IPS-NIHi7 (cell line): ENCODE measurements around the gene KLF11.

Experiments
- DNase-seq: peaks from one replicate; pipeline ENCODE4 v3.0.0; 2012; ENCODE audit warnings: mixed read lengths; ENCODE audit errors: extremely low spot score

The KLF11 gene

GRCh38 chr2:10043256-10043905 is at the start of gene KLF11:
TSS of gene KLF11 (plus strand) at chr2:10043550. CDS start at chr2:10043717, 167 bp downstream.
- DNase-seq = peak; percentile 86

GRCh38 chr2:9994462-9994861 is 48.9 kb upstream of the KLF11 start:
- no peak for DNase-seq

DNA sequence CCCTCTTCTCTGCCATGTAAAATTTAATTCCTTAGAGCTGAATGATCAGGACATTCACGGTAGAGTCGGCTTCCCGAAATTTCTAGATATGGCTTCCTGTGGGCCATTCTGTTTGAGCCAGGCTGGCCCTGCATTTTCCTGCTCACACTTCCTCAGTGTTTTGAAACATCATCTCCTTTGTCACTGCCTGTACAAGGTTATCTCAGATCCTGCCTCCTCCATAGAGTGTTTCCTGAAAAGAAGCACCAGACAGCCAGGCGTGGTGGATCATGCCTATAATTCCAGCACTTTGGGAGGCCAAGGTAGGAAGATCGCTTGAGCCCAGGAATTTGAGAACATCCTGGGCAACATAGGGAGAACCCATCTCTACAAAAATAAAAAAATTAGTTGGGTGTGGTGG is 48.3 kb upstream of the KLF11 start:
- DNase-seq = no peak

DNA sequence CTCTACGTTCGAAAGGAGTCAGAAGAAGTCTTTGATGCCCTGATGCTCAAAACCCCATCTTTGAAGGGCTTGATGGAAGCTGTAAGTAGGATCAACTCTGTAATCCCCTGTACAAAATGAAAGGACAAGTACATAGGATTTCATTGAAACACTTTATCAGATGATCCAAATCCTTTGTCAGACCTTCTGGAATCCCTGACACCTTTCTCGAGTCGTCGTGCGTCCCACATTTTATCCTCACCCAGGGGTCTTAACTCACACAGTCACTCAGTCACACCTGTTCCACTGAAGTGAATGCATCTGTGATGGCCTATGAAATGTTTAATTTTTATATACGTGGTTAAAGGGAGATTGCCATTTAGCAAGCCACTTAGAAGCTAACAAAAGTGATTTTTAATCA is 47.0 kb upstream of the KLF11 start:
- DNase-seq = no peak

- DNase-seq = no peak
Observed at GRCh38 chr2:9997936-9998335, 45.4 kb upstream of the KLF11 start.

- no peak for DNase-seq
Observed at GRCh38 chr2:9998916-9999654, 44.3 kb upstream of the KLF11 start.

GRCh38 chr2:9999693-10000092 is 43.7 kb upstream of the KLF11 start:
- no peak for DNase-seq

DNA sequence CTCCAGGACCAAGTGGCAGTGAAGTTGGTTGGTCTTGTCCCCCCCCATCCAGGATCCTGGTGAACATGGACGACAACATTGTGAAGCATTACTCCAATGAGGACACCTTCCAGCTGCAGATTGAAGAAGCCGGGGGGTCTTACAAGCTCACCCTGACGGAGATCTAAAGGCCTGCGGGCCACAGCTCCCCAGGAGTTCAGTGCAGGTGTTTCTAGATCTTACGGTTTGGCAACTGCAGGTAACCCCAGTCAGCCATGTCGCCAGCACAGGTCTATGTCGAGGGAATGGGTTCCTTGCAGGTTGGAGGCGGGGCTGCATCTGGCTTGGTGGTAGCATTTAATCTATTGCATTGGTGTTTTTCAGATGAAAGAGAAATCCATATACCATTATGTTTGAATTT is 42.8 kb upstream of the KLF11 start:
- DNase-seq = no peak

DNA sequence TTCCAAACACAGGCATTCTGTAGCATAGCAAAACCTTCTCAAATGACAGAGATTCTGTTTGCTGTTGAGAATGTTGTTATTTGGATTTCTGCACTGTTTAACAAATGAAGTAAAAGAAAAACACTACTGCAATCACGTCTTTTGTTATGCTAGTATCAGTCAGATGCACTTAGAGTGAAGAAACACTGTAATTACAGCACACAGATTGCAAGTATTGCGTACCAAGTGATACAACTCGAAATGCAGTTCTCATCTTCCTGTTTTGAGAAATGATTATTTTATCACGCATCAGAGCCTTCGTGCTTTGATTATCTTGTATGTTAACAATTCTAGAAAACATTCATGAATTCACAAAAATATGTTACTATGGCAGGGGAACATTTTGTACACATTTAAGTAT is 41.8 kb upstream of the KLF11 start:
- DNase-seq = no peak

GRCh38 chr2:10002109-10002508 is 41.2 kb upstream of the KLF11 start:
- no peak for DNase-seq

DNA sequence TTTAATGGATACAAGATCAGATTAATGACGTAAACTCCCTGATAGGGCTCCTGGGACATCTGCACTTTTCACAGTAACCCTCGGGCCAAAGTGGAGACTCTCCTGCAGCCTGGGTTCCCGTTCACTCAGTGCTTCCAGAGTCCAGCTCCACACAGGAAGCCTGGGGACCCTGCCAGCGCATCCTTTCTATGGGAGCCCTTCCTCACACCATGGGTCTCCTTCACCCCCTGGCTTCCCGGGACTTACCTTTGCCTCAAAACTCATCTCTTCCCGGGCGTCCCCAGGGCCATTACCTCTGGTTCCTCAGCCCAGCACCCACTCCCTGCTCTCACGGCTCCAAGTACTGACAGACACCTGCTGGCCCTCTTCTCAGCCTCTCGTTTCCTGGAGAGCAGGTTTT is 40.7 kb upstream of the KLF11 start:
- DNase-seq = no peak

DNA sequence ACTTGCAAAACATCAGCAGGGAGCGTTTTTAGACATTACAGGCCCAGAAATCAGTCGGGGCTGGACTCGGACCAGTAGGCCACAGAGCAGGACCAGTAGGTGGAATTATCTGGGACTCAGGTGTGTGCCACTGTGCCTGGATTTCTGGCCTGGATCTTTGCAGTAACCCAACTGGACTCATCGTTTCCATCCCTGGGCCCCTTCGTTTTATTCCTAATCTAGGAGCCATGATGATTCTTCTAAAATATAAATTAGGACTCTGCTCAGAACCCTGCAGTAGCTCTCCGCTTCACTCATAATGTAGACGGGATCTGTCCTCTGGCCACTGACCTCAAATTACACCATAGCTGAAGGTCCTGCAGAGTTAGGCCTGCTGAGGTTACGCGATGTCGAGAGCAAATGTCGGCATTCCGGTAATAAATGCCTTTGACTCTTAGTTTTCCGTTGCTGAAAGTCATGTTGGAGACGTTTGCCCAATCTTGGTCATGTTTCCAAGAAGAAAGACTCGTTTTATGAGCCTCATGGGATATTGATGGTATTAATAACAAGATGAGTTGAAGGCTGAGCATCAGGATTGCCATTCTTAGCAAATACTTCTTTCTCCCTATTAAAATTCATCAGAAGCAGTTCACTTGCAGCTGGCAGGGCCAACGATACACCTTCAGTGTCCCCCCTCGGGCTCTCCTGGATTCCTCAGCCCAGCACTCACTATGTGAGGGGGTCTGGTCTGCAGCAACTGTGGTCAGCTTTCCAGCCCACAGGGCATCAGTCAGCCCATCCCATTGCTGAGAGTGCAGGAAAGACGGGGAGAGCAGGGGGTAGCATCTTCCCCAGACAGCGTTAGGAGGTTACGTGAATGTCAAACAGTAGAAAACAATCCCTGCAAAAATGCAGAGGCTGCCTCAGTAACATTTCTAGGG is 39.9 kb upstream of the KLF11 start:
- DNase-seq = no peak

GRCh38 chr2:10004401-10004800 is 38.9 kb upstream of the KLF11 start:
- no peak for DNase-seq

- DNase-seq = no peak
Observed at GRCh38 chr2:10004836-10005235, 38.5 kb upstream of the KLF11 start.

- no peak for DNase-seq
Observed at GRCh38 chr2:10005461-10006235, 37.7 kb upstream of the KLF11 start.

DNA sequence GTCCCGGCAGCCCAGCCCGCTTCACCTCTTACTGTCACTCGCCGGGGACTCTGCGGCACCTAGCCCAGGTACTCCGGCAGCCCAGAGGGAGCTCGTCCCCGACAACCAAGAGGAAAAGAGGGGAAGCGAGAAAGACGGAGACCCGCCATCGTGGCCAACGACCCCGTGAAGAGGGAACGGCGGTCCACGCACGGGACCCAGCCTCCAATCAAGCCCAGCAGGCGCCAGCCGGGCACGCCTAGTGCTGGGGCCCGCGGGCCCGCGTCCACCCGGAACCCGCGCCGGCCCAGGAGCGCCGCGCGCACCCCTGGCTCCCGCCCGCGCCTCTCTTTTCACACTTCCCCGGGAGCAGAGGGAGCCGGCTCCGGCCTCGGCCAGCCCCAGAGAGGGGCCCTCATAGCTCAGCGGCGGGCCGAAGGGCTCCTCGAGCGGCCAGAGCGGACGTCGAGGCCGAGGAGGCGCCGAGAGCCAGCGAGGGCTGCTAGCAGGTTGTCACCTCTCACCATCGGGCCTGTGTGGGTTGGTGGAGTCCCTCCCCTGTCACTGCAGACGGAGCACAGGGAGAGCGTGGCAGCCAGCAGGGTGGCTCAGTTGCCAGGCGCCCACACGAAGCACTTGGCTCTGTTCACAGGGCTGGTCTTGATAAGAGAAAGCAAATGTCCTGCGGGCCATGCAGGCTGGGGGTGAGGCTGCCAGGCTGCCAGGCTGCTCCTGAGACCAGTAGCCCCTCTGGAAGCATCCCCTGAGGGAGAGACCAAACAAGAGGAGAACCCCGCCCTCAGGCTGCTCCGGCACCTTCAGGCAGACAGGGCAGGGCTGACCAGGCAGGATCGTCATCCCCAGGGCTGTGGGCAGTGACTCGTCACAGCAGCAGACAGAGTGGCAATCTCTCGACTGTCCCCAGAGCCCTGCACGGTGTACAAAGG is 36.9 kb upstream of the KLF11 start:
- DNase-seq = no peak

DNA sequence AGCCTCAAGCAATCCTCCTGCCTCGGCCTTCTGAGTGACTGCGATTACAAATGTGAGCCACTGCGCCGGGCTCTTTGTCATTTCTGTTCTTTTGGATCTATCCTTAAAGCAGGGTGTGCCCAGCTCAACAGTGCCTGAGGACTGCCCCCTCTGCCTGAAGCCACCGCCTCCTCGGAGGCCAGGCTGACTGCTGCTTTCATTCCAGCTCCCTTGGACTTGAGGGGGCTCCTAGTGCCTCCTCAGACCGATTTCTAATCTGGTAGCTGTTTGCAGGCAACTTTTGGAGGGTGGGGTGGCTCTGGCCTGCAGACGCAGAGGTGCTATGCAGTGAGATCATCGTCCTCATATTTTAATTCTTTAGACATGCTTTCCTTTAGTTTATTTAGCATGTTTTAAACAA is 35.9 kb upstream of the KLF11 start:
- DNase-seq = no peak

GRCh38 chr2:10007921-10008808 is 35.2 kb upstream of the KLF11 start:
- no peak for DNase-seq

DNA sequence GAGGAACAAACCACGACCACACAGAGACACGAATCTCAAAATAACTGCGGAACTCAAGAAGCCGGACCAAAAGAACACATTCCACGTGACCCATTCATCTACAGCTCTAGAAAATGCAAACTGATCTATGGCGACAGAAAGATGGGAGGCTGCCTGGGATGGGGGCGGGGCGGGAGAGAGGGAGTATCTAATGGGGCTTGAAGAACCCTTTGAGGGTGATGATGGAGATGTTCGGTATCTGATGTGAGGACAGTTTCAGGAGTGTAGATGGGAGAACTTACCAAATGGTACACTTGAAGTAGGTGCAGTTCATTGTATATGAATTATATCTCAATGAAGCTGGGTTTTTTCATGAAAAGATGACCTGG is 34.6 kb upstream of the KLF11 start:
- no peak for DNase-seq
